Stimulated activated CD8-positive, alpha-beta memory T cell treated with anti-CD3 and anti-CD28 coated beads, Interleukin-12 subunit alpha, Interleukin-12 subunit beta, amount 100 ng/mL, for 1 hour (primary cell): Measurements from ENCODE around the gene PSMD6.

ENCODE experiments used
- DNase-seq: peaks from one replicate; pipeline ENCODE4 v3.0.0-alpha.2; 2020; ENCODE audit warnings: low read depth

The PSMD6 gene

GRCh38 chr3:64046592-64046991, 23.3 kb upstream of the PSMD6 start:
- DNase-seq, result no peak

- no peak for DNase-seq
These were observed 19.7 kb upstream of the PSMD6 start for GRCh38 chr3:64042952-64043351.

DNA sequence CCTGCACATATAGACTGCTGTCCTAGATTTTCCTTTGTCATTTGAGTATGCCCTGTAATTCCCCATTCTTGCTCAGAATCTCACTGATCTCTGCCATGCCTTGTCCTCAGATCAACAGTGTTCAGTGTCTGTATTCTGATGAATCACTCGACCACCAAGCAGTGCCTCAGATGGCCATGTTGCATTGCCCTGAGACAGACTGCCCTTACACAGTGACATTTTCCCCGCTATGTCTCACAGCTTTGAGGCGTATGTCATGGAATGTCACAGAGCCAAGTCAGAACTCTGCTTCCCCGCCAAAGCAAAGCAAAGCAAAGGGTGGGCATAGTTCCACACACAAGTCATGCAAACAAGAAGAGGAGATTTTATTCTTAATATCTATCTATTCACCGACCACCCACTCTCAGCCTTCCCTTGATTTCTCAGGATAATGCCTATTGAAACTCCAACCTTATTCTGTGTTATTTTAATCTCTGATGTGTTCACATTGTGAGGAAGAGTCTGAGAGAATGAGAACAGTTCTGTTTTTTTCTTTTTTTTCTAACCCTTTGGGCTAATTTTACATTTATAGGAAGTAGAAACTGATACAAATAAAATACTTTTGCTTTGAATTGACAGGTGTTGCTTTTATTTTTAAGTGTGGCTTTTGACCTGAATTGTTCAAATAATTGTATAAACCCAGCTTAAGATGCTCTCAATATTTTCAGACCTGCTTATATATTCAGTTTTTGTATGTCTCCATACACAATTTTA, 16.9 kb upstream of the PSMD6 start:
- DNase-seq, result no peak

GRCh38 chr3:64039332-64039731, 16.0 kb upstream of the PSMD6 start:
- no peak for DNase-seq

DNA sequence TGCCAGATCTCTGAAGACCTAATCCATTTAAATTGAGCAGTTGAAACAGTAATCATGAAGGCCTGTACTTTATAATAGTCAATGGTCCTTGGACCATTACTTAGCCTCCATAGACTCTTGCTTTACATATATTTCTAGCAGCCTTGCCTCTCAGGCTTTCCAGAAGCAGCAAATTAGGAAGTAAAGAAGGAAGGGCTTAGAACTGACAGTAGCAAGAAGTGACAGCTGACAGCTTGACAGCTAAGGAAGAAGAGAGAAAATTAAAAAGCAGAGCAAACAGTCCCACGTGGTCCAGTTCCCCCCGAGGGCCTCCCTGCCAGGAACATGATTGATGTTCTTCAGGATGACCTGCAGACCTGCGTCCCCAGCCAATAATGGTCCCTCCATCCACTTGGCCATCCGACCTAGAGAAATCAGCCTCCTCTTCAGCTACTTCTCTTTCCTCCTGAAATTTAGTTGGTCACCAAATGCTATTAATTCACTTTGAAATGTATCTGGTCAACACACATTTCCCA, 15.0 kb upstream of the PSMD6 start:
- no peak for DNase-seq

DNA sequence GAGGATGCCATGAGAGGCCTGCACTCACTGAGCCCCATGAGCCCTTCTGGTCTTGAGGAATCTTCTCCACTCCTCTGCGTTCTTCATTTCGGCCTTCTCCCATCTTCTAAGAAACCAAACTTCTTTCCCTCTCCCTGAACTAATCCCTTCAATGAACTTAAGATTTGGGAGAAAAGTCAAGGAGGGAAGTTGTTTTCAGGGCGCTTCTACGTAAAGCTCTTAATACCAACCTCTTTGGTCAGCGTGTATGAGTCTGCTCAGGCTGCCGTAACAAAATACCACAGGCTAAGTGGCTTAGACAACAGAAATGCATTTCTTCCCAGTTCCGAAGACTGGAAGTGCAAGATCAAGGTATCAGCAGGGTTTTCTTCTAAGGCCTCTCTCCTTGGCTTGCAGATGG, 13.8 kb upstream of the PSMD6 start:
- DNase-seq, result no peak

- no peak for DNase-seq
These were observed 9.8 kb upstream of the PSMD6 start for GRCh38 chr3:64033069-64033468.

DNA sequence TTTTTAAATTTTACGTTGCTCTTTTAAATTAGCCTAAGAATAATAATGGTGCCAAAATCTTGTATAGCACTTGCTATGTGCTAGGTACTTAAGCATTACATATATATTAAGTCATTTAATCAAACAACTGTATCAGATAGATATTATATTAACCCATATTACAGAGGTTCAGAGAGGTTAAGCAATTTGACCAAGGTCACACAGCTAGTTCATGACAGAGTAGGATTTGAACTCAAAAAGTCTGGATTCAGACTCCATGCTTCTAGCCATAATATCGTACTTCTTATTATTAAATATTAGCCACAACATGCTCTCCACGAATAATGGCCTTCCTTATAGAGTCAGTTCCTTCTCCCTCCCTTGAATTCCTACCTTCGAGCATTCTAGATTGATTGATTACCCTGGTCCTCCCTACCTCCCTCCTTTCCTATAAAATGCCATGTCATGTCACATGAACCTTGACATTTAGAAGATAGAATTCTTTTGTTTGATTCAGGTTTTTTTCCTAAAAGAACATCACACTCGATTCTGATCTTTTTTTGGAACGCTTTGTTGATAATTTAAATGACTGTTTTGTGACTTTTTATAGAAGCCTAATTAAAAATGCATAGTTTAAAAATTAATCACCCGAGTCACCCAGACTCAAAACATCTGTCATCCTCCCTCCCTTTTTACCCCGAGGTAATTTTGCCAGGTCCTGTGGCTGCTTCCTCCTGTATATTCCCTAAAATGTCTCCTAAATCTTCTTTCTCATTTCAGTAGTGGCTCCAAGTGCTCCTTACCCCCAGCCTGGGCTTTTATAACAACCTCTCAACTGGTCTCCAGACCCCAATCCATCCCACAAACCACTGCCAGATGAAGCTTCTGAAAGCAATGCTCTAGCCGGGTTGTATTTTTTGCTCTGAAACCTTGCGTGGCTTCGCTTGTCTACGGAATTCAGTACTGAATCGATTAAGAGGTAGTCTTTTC, 8.5 kb upstream of the PSMD6 start:
- DNase-seq, result no peak

DNA sequence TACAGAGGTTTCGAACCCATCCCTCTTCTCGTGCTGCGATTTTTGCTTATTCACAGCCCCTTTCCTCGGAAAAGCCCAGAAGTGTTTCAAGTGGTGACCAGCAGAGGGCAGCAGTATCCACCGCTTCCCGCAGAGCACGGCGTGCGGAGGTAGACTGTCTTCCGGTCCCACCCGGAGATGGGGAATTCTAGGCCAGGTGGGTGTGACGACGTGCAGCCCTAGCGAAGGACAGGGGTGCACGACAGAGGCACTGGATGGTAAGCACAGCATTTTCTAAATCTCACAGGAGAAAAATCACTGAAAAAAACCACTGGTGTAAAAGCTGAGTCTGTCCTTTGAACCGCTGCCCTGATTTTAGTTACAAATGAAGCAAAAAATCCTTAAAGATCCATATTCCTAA, 7.4 kb upstream of the PSMD6 start:
- DNase-seq, result peak; percentile 62

DNA sequence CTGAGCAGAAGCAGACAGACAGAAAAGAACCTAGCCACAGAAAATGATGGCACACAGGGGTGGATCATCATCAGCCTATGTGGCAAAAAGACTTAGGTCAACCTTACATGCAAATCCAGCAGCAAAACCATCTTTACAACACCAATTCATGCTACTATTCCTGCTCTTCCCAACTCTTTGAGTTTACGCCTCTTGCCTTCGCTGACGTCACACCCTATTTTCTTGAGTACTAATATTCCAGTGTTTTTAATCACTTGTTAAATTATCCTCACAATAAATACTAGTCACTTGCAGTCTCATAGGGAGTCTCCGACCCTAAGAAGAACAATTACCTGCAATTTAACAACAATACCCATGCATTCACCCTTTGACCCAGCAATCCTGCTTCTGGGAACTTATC, 6.0 kb upstream of the PSMD6 start:
- DNase-seq, result no peak

DNA sequence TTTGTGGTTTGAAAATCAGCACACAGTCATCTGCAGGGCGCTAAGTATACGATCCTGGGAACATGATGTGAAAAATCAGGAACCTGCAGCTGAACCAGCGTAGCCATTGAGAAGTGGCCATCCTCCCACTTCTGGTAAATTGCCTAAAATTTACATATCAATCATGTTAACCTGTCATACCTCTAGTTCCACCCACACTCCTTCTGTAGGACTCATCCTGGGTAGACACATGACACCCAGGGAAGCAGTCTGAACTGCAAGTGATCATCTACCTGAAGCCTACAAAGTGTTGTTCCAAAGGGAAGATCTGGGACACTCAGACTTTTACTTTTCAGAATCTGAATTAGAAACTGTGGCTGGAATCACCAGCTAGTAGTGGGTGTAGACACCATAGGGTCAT, 5.5 kb upstream of the PSMD6 start:
- no peak for DNase-seq

DNA sequence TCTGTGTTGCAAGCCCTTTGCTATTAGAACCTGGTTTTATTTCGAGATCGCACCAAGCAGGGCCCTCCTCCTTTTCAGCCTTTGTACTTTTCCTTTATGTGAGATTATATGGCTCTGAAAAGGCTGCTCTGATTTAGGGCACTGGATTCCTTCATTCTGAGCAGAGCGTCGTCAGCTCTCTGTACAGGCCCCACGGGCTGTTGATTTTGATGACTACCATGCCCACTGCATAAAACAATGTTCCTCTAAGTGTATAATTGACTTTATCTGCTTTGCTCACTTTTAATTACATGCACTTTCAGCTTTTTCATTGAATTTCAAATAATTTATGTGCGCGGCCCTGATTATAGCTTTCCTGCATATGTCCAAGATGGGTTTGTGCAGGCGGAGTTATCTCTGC, 4.4 kb upstream of the PSMD6 start:
- DNase-seq, result no peak

- DNase-seq, result no peak
These were observed 3.1 kb upstream of the PSMD6 start for GRCh38 chr3:64026346-64026745.

DNA sequence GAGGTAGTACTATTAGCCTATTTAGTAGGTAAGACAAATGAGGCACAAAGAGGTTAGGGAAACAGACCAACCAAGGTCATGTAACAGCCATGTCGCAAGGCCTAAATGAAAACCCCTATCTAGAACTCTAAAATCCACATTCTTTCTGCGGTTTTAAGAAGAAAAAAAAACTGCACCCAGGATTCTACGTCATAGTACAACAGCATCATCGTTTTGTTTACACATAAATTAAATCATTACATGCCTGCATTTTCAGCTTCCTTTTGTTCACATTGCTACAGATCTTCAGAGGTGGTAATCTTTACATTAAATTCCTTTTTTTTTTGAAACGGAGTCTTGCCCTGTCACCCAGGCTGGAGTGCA, 548 bp upstream of the PSMD6 start:
- DNase-seq, result no peak

- DNase-seq, result no peak
These were observed 675 bp downstream of the PSMD6 start for GRCh38 chr3:64022451-64023186.

DNA sequence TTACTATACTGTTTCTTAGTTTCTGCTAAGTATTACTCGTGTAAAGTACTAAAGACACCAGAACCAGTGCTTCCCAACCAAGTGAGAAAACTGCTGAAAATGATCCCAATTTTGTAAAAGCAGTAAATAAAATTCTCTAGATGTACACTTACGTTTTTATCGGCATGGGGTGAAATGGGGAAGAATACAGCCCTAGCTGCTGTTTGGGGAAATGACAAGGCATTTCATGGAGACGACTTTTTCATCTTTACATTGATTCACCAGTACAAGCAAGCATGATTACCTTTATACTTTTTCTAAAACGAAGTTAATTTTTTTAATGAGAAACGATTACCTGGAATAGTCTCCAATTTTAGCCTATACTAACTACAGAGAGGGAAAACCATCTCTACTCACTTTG, 1.4 kb downstream of the PSMD6 start:
- DNase-seq, result no peak

DNA sequence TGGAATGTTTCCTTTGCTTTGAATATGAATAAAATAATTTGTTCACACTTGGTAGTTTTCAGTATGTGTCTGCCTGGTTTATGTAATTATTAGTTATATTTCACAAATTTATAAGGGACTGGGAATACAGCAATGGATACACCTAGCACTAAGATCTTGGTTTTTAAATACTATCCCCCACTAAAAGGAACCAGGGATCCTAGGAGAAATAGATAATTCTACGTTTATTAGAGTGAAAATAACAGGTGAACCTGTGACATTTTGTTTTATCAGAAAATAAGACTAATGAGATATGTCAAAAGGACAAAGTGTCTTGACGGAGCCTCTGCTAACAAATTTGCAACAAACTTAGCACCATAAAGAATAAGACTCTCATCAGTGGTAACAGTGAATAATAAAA, 3.4 kb downstream of the PSMD6 start:
- DNase-seq, result no peak

GRCh38 chr3:64019271-64019670, 4.0 kb downstream of the PSMD6 start:
- DNase-seq, result no peak

DNA sequence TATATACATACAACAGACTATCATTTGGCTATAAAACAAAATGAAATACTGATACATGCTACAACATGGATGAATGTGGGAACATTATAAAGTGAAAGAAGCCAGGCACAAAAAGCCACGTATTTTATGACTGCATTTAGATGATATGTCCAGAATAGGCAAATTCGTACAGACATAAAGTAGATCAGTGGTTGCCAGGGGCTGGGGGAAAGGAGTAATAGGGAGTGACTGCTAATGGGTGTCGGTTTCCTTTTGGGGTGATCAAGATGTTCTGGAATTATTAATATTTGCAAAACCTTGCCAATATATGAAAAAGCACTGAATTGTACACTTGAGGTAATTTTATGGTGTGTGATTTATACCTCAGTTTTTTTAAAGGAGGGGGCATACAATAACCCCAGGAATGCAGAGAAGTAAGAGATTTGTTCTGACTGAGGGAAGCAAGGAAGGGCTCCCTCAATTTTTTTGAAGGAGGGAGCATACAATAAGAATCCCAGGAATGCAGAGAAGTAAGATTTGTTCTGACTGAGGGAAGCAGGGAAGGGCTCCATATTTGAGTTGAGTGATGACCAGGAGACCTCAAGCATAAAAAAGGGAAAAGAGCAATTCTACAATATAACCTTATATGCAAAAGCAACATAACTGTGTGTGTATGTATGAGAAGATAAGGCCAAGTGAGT, 6.2 kb downstream of the PSMD6 start:
- no peak for DNase-seq

DNA sequence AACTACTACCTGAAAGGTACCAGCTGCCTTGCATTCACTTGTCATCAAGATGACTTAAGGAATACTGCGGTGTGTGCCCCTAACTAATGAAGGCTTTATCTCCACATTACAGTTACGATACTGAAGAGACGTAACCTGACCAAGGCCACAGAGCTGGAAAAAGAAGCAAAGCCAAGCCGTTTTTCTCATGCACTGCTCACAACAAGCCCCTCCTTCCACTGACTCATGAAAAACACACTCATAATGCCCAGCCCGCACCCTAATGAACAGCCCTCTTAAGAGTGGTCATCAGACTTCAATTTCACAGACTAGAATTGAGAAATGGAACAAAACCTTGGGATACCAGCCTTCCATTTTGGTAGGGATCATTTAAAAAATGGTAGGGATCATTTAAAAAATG, 11.6 kb downstream of the PSMD6 start:
- DNase-seq, result no peak

DNA sequence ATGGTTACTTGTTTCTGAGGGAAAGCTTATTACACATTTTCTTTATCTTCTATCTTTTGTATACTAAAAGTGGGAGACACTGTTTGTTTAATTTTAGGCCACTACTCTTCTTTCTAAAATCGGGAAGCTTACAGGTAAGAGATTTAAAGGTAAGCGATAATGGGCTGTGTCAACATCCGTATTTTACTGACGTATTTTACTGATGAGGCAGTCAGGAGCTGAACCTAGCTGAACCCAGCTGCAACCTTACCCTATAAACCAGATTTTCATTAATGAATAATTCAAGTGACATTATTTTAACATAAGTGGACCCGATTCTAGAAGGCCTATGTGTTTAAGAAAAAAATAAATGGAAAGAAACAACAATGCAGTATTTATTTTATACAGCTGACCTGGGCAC, 13.1 kb downstream of the PSMD6 start:
- no peak for DNase-seq

DNA sequence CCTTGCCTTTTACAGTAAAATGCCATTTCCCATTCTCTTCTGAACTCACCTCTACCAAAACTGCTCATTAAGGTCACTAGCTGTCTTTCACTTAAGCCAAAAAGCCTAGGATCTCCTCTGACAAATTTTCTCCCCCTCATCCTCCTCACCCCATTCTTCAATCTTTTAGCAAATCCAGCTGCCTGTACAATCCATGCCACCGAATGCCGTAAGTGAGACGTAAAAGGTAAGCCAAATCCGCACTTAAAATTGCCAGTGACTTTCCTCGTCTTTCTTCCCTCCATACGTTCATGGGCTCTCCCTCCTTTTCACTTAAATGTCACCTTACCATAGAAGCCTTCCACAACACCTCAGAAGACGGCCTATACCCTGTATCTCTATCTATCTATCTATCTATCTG, 13.8 kb downstream of the PSMD6 start:
- no peak for DNase-seq
